Epidermal melanocyte (primary cell): Measurements from ENCODE around the gene LDHD.
"Not testable (repeated sequence)": the region's sequence is repeated elsewhere in the genome, so short reads cannot be mapped to it uniquely, and the experiment has no call there.

Source experiments
- DNase-seq: peaks from one replicate; pipeline ENCODE4 v3.0.0; 2011; ENCODE audit warnings: low spot score; ENCODE audit not compliant: insufficient read length

Gene LDHD

GRCh38 chr16:75100603-75100990 is 16.0 kb downstream of the LDHD start:
- no peak for DNase-seq

- no peak for DNase-seq
Observed at GRCh38 chr16:75099738-75100602, 16.6 kb downstream of the LDHD start.

- no peak for DNase-seq
Observed at GRCh38 chr16:75099075-75099667, 17.4 kb downstream of the LDHD start.

GRCh38 chr16:75097941-75098901 is 18.4 kb downstream of the LDHD start:
- DNase-seq, result no peak

GRCh38 chr16:75097191-75097761 is 19.3 kb downstream of the LDHD start:
- no peak for DNase-seq

- DNase-seq, result no peak
Observed at GRCh38 chr16:75096656-75097055, 19.9 kb downstream of the LDHD start.

- DNase-seq, result peak; percentile 47
Observed at GRCh38 chr16:75095204-75095621, 21.4 kb downstream of the LDHD start.

GRCh38 chr16:75093598-75094540 is 22.7 kb downstream of the LDHD start:
- no peak for DNase-seq

- no peak for DNase-seq
Observed at GRCh38 chr16:75092777-75093176, 23.8 kb downstream of the LDHD start.

- not testable (repeated sequence) for DNase-seq
Observed at GRCh38 chr16:75091619-75092018, 25.0 kb downstream of the LDHD start.

- not testable (repeated sequence) for DNase-seq
Observed at GRCh38 chr16:75090899-75091298, 25.7 kb downstream of the LDHD start.

- no peak for DNase-seq
Observed at GRCh38 chr16:75089486-75090202, 26.9 kb downstream of the LDHD start.

- no peak for DNase-seq
Observed at GRCh38 chr16:75088934-75089333, 27.6 kb downstream of the LDHD start.

GRCh38 chr16:75088216-75088615 is 28.4 kb downstream of the LDHD start:
- DNase-seq, result no peak

GRCh38 chr16:75087375-75087979 is 29.1 kb downstream of the LDHD start:
- no peak for DNase-seq

- no peak for DNase-seq
Observed at GRCh38 chr16:75086688-75087374, 29.7 kb downstream of the LDHD start.

GRCh38 chr16:75086281-75086680 is 30.3 kb downstream of the LDHD start:
- DNase-seq, result no peak

GRCh38 chr16:75085556-75085955 is 31.0 kb downstream of the LDHD start:
- no peak for DNase-seq

GRCh38 chr16:75083813-75084212 is 32.8 kb downstream of the LDHD start:
- DNase-seq, result no peak
